ENCODE results near the gene LPIN1.

LPIN1 gene

DNA sequence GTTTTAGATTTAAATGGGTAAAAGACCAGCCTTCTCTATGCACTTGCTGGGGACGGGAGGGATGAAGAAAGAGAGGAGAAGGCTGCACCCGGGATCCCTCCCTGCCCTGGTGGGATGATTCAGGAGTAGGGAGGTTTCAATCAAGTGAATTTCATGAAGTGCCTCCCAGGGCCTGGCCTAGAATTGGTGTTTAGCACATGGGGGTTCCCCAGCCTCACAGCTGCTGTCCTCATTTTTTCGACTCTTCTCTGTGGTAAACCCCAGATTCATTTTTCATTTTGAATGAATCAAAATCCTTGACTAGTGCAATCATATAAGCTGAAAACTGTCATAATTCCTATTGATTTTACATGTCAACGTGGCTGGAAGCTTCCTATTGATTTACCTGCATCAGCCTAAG is 81.1 kb downstream of the LPIN1 start:
- Histone ChIP-seq H3K79me2 (ENCODE audit: low read length) (no peaks in the 10 kb centered on the region), H3K4me1 (ENCODE audit: low read length) (peaks cover 59% of the 10 kb centered on the region), H3K9me3 (ENCODE audit: insufficient read depth, low read length) (no peaks in the 10 kb centered on the region), H4K20me1 (ENCODE audit: insufficient read depth, low read length) (peaks cover 53% of the 10 kb centered on the region), H3K27me3 (ENCODE audit: low read depth, low read length) (peaks cover 32% of the 10 kb centered on the region), H3K9ac (ENCODE audit: low read length) (no peak overlapping the region), H2AFZ (ENCODE audit: low read depth, low read length) (no peak overlapping the region), H3K27ac (ENCODE audit: low read length) (no peak overlapping the region), H3K36me3 (replicated peaks; ENCODE audit: low read depth, low read length) (peaks cover 25% of the 10 kb centered on the region), H3K4me2 (ENCODE audit: low read length) (peak overlapping the region; percentile 75), H3K4me3 (ENCODE audit: low read length) (peak overlapping the region; percentile 42; the same call in 1 of the 2 replicates)
- TF ChIP-seq EZH2phosphoT487 (IDR thresholded peaks at IDR 0.05; ENCODE audit: low read depth): 0 out of 2 replicates have a peak, but pooled peaks have one; percentile 63
- TF ChIP-seq, protein P1, sequence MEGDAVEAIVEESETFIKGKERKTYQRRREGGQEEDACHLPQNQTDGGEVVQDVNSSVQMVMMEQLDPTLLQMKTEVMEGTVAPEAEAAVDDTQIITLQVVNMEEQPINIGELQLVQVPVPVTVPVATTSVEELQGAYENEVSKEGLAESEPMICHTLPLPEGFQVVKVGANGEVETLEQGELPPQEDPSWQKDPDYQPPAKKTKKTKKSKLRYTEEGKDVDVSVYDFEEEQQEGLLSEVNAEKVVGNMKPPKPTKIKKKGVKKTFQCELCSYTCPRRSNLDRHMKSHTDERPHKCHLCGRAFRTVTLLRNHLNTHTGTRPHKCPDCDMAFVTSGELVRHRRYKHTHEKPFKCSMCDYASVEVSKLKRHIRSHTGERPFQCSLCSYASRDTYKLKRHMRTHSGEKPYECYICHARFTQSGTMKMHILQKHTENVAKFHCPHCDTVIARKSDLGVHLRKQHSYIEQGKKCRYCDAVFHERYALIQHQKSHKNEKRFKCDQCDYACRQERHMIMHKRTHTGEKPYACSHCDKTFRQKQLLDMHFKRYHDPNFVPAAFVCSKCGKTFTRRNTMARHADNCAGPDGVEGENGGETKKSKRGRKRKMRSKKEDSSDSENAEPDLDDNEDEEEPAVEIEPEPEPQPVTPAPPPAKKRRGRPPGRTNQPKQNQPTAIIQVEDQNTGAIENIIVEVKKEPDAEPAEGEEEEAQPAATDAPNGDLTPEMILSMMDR (IDR thresholded peaks at IDR 0.05; ENCODE audit: low read depth, low read length): no peak

DNA sequence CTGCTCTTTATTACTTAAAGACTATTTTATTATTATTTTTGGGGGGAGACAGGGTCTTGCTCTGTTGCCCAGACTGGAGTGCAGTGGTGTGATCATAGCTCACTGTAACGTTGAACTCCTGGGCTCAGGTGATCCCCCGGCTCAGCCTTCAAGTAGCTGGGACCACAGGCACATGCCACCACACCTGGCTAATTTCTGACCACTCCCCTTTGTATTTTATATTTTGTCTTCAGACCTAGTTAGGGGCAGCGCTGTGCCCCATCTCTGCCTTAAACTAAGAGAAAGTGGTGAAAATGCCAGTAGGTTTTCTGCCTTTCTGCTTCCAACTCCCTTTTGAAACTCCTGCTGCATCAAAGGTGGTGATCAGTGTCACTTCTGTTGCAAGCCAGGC is 82.5 kb downstream of the LPIN1 start:
- no peak overlapping the region for H2AFZ ChIP-seq (ENCODE audit: low read depth, low read length)
- H3K4me2 ChIP-seq (ENCODE audit: low read length): peak overlapping the region; percentile 47
- H3K4me1 ChIP-seq (ENCODE audit: low read length): peaks cover 64% of the 10 kb centered on the region

DNA sequence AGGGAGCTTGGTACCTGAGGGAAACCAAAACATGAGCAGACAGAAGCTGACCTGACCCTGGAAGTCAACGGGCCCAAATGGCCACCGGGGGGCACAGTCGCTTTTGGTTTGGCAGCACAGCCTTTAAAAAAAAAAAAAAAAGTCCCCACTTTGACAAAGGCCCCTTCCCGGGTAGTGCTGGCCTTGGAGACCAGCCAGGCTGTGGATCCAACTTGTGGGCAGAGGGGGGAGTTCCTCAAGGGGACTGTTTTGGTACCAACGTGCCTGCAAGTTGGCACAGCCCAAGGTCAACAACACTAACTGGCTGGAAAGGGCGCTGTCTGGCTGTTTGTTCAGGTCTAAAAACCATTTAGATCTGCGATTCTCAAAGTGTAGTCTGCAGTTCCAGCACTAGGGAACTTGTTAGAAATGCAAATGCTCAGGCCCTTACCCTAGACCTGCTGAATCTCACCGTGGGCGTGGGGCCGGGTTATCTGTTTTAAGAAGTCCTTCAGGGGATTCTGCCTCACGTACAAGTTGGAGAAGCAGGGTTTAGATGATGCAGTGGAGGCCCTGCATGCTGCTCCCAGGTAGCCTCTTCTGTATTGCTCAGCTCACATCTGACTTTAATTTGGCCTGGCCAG is 83.0 kb downstream of the LPIN1 start:
- H3K27me3 ChIP-seq (ENCODE audit: low read depth, low read length): peaks cover 39% of the 10 kb centered on the region
- H3K4me2 ChIP-seq (ENCODE audit: low read length): peak overlapping the region; percentile 81
- peak overlapping the region; percentile 23; the same call in 1 of the 2 replicates for H3K9ac ChIP-seq (ENCODE audit: low read length)
- H3K36me3 ChIP-seq (replicated peaks; ENCODE audit: low read depth, low read length): peaks cover 13% of the 10 kb centered on the region
- peaks cover 64% of the 10 kb centered on the region for H3K4me1 ChIP-seq (ENCODE audit: low read length)
- no peaks in the 10 kb centered on the region for H3K79me2 ChIP-seq (ENCODE audit: low read length)
- H4K20me1 ChIP-seq (ENCODE audit: insufficient read depth, low read length): peaks cover 43% of the 10 kb centered on the region
- H3K9me3 ChIP-seq (ENCODE audit: insufficient read depth, low read length): peaks cover 5% of the 10 kb centered on the region; the same call in 1 of the 2 replicates
- H3K27ac ChIP-seq (ENCODE audit: low read length): peak overlapping the region; percentile 23
- TF ChIP-seq EZH2phosphoT487 (IDR thresholded peaks at IDR 0.05; ENCODE audit: low read depth): no peak
- TF ChIP-seq, protein P1 (IDR thresholded peaks at IDR 0.05; ENCODE audit: low read depth, low read length): peak; percentile 73
- H3K4me3 ChIP-seq (ENCODE audit: low read length): peak overlapping the region; percentile 57
- H2AFZ ChIP-seq (ENCODE audit: low read depth, low read length): no peak overlapping the region

More for the DNA sequence above, 82.5 kb downstream of the LPIN1 start:
- H3K9ac ChIP-seq (ENCODE audit: low read length): no peak overlapping the region
- no peaks in the 10 kb centered on the region for H3K79me2 ChIP-seq (ENCODE audit: low read length)
- peaks cover 46% of the 10 kb centered on the region for H4K20me1 ChIP-seq (ENCODE audit: insufficient read depth, low read length)
- H3K27ac ChIP-seq (ENCODE audit: low read length): no peak overlapping the region
- no peaks in the 10 kb centered on the region for H3K9me3 ChIP-seq (ENCODE audit: insufficient read depth, low read length)
- H3K4me3 ChIP-seq (ENCODE audit: low read length): no peak overlapping the region
- TF ChIP-seq EZH2phosphoT487 (IDR thresholded peaks at IDR 0.05; ENCODE audit: low read depth): no peak
- TF ChIP-seq, protein P1 (IDR thresholded peaks at IDR 0.05; ENCODE audit: low read depth, low read length): no peak
- peaks cover 15% of the 10 kb centered on the region for H3K36me3 ChIP-seq (replicated peaks; ENCODE audit: low read depth, low read length)
- peaks cover 36% of the 10 kb centered on the region for H3K27me3 ChIP-seq (ENCODE audit: low read depth, low read length)

DNA sequence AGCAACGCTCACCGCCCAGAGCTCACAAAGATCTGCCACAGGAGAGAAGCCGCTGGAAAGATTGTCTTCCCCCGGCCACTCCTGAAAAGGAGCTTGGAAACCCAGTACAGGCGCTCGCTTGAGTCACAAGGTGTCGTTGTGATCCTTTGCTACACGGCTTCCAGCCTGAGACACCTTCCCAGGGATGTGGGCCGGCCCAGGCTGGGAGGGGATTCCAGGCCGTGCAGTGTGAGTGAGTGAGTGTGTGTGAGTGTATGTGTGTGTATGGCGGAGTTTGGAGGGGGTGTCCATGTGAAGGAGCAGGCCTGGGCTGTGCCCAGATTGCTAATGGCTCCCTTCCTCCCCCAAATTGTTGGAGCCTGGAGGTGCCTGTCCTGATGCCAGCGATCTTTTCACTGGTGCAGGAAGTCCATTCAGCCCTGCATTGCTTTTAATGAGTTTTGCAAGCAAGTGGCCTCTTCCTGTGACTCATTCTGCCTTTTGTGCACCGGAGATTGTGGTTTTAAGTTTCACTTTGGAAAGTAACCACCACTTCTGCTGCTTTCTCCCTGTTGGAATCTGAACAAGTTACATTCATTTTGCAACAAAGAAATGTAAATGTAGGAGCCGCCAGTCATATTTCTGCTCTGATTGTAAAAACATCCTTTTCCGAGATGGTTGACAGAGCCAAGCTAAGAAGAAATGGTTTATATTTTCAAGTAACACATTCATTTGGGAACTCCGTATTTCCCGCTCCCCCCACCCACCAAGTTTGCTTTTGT is 83.7 kb downstream of the LPIN1 start:
- peak overlapping the region; percentile 23 for H3K27ac ChIP-seq (ENCODE audit: low read length)
- peak overlapping the region; percentile 23; the same call in 1 of the 2 replicates for H3K9ac ChIP-seq (ENCODE audit: low read length)
- H3K4me1 ChIP-seq (ENCODE audit: low read length): peaks cover 64% of the 10 kb centered on the region
- peaks cover 8% of the 10 kb centered on the region; the same call in 1 of the 2 replicates for H3K9me3 ChIP-seq (ENCODE audit: insufficient read depth, low read length)
- peak; percentile 100 for TF ChIP-seq EZH2phosphoT487 (IDR thresholded peaks at IDR 0.05; ENCODE audit: low read depth)
- TF ChIP-seq, protein P1 (IDR thresholded peaks at IDR 0.05; ENCODE audit: low read depth, low read length): no peak
- peaks cover 39% of the 10 kb centered on the region for H4K20me1 ChIP-seq (ENCODE audit: insufficient read depth, low read length)
- peaks cover 44% of the 10 kb centered on the region for H3K27me3 ChIP-seq (ENCODE audit: low read depth, low read length)
- no peak overlapping the region for H2AFZ ChIP-seq (ENCODE audit: low read depth, low read length)
- peaks cover 6% of the 10 kb centered on the region for H3K36me3 ChIP-seq (replicated peaks; ENCODE audit: low read depth, low read length)
- H3K4me3 ChIP-seq (ENCODE audit: low read length): peak overlapping the region; percentile 57
- H3K79me2 ChIP-seq (ENCODE audit: low read length): no peaks in the 10 kb centered on the region
- peak overlapping the region; percentile 81 for H3K4me2 ChIP-seq (ENCODE audit: low read length)

All from OCI-LY3 (cell line).